ENCODE measurements around the gene PSMB8. TPM values are rescaled to one million over a fixed set of nuclear protein-coding genes. Genes with fewer than 3 reads are reported as not detected.

Gene PSMB8
- total and polyA plus RNA-seq, 2 of the 8 experiments (the other 6 are each of a cell fraction or from before 2014, with no cell fraction given), result 18.4 to 43.0 TPM

- no peaks in the 10 kb centered on the region; the same call in 1 of the 2 replicates for H3K23me2 ChIP-seq (ENCODE audit: low read depth, low read length)
- H3K27me3 ChIP-seq (replicated peaks in 1 of 4; ENCODE audit: control insufficient read depth in 3 of 4, extremely low read depth in 1 of 4, insufficient read depth in 3 of 4, low read length in 3 of 4), result no peaks in the 10 kb centered on the region
- no peak overlapping the region for H2AFZ ChIP-seq (ENCODE audit: low read length)
- no peak overlapping the region for H4K91ac ChIP-seq (replicated peaks; ENCODE audit: insufficient read length, low read length)
- no peaks in the 10 kb centered on the region for H3K9me3 ChIP-seq (ENCODE audit: insufficient read depth in 2 of 2, low read depth in 1 of 2, low read length in 1 of 2)
- H2BK5ac ChIP-seq (ENCODE audit: low read depth, low read length), result no peak overlapping the region
- no peak overlapping the region for H3K27ac ChIP-seq (ENCODE audit: low read depth, low read length)
- ChIA-PET POLR2A (ENCODE audit: partially characterized antibody) (interaction anchor here (1.4 to 3.4 kb wide), 2 partner anchors 11 to 141 kb away, joined by 3 to 8 read pairs; no protein-coding TSS in a partner anchor), CTCF (ENCODE audit: partially characterized antibody) (interaction anchor here (0.5 to 0.8 kb wide), 3 partner anchors 17 to 295 kb away, joined by 3 read pairs; no protein-coding TSS in a partner anchor)
- no peak overlapping the region for H4K8ac ChIP-seq (ENCODE audit: extremely low read depth, insufficient read depth, low read length)
- H3K4me3 ChIP-seq (ENCODE audit: extremely low read depth in 1 of 4, insufficient read depth in 2 of 4, low read depth in 3 of 4, low read length in 4 of 4), result no peak overlapping the region
- H2BK120ac ChIP-seq (replicated peaks; ENCODE audit: low read depth, low read length), result no peak overlapping the region
- no peak overlapping the region for H3K23ac ChIP-seq (ENCODE audit: insufficient read length)
- H4K5ac ChIP-seq (ENCODE audit: insufficient read length, low read depth, low read length), result no peak overlapping the region
- no peak overlapping the region for H2BK15ac ChIP-seq (ENCODE audit: low read length)
- no peak for DNase-seq (ENCODE audit: low read depth in 1 of 2, low spot score in 2 of 2)
- no peaks in the 10 kb centered on the region for H3K79me1 ChIP-seq (ENCODE audit: low read depth, low read length)
- H4K20me1 ChIP-seq (replicated peaks in 1 of 2; ENCODE audit: control insufficient read depth in 1 of 2, insufficient read depth in 2 of 2, low read length in 2 of 2), result no peaks in the 10 kb centered on the region
- H3K36me3 ChIP-seq (ENCODE audit: control insufficient read depth in 2 of 4, insufficient read depth in 4 of 4, low read length in 3 of 4), result peaks cover 0 to 2% (median 0%) of the 10 kb centered on the region in 4 experiments; a peak in 4 of 8 replicates
- FAIRE-seq, result no peak
- H3K56ac ChIP-seq (replicated peaks; ENCODE audit: insufficient read length, low read depth, low read length), result no peak overlapping the region
- no peaks in the 10 kb centered on the region for H3K79me2 ChIP-seq (ENCODE audit: control insufficient read depth in 1 of 2, insufficient read depth in 2 of 2, low read length in 2 of 2)
- H3K18ac ChIP-seq (ENCODE audit: extremely low read depth, low read length), result no peak overlapping the region
- no peak overlapping the region for H3K14ac ChIP-seq (ENCODE audit: insufficient read length)
- no peak overlapping the region for H2BK12ac ChIP-seq (ENCODE audit: low read depth, low read length)
- H3K4me2 ChIP-seq (ENCODE audit: insufficient read depth in 1 of 2, low read depth in 2 of 2, low read length in 2 of 2), result no peak overlapping the region
- WGBS, 2 experiments (ENCODE audit: extremely low coverage in 1 of 2, insufficient coverage in 1 of 2, insufficient read length in 1 of 2, insufficient replicate concordance in 2 of 2, low coverage in 1 of 2, low lambda C conversion rate in 2 of 2, missing lambda C conversion rate in 1 of 2), result 67% methylated on average over 5 of the region's 5 CpGs; no CpG with 5 or more reads in 1 of the 2 experiments
- no peak overlapping the region for H2AK5ac ChIP-seq (ENCODE audit: low read depth, low read length)
- peaks cover 0 to 4% (median 0%) of the 10 kb centered on the region in 4 experiments; a peak in 1 of 7 replicates for H3K4me1 ChIP-seq (replicated peaks in 1 of 4; ENCODE audit: control insufficient read depth in 3 of 4, insufficient read depth in 4 of 4, low read length in 3 of 4)
- TF ChIP-seq, protein P1, sequence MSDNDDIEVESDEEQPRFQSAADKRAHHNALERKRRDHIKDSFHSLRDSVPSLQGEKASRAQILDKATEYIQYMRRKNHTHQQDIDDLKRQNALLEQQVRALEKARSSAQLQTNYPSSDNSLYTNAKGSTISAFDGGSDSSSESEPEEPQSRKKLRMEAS (IDR thresholded peaks at IDR 0.05), result no peak
- TF ChIP-seq GTF2F1 (IDR thresholded peaks at IDR 0.05; ENCODE audit: borderline replicate concordance, low read depth, low read length), result no peak
- no peak overlapping the region for H3K4ac ChIP-seq (replicated peaks; ENCODE audit: insufficient read length, low read depth, low read length)
- H3K9ac ChIP-seq (replicated peaks in 1 of 4; ENCODE audit: extremely low read depth in 1 of 4, low read depth in 3 of 4, low read length in 3 of 4), result no peak overlapping the region
- no peak overlapping the region for H2BK20ac ChIP-seq (ENCODE audit: low read length)
These were observed 12.9 kb downstream of the PSMB8 start for GRCh38 chr6:32830936-32831335.
